22Rv1 (cell line): ENCODE data around the gene GPR52.

Experiments
- CTCF ChIP-seq: fragments of 450-650 bp; IDR thresholded peaks from 2 replicates; pipeline ENCODE4 v1.5.1; 2017; ENCODE audit warnings: mild to moderate bottlenecking
- ZFX ChIP-seq: fragments of 450-650 bp; IDR thresholded peaks from 2 replicates; pipeline ENCODE4 v1.6.1; 2017; ENCODE audit warnings: antibody characterized with exemption, borderline replicate concordance

- TF ChIP-seq CTCF, result no peak
- TF ChIP-seq ZFX, result no peak
These were observed 18.1 kb downstream of the GPR52 start for GRCh38 chr1:174465855-174466254.
